HG03064 (cell line): ENCODE measurements around the gene KTI12.
A peak's percentile ranks its signal among the peaks of the same experiment; 100 is the strongest.
"Not testable (repeated sequence)": the region's sequence is repeated elsewhere in the genome, so short reads cannot be mapped to it uniquely, and the experiment has no call there.

Source experiments
- ATAC-seq: cut with Tn5 transposase; IDR thresholded peaks from one replicate; pipeline ENCODE4 v1.9.1; 2021; ENCODE audit warnings: low read depth; ENCODE audit not compliant: unreplicated experiment

Gene KTI12, protein sequence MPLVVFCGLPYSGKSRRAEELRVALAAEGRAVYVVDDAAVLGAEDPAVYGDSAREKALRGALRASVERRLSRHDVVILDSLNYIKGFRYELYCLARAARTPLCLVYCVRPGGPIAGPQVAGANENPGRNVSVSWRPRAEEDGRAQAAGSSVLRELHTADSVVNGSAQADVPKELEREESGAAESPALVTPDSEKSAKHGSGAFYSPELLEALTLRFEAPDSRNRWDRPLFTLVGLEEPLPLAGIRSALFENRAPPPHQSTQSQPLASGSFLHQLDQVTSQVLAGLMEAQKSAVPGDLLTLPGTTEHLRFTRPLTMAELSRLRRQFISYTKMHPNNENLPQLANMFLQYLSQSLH

DNA sequence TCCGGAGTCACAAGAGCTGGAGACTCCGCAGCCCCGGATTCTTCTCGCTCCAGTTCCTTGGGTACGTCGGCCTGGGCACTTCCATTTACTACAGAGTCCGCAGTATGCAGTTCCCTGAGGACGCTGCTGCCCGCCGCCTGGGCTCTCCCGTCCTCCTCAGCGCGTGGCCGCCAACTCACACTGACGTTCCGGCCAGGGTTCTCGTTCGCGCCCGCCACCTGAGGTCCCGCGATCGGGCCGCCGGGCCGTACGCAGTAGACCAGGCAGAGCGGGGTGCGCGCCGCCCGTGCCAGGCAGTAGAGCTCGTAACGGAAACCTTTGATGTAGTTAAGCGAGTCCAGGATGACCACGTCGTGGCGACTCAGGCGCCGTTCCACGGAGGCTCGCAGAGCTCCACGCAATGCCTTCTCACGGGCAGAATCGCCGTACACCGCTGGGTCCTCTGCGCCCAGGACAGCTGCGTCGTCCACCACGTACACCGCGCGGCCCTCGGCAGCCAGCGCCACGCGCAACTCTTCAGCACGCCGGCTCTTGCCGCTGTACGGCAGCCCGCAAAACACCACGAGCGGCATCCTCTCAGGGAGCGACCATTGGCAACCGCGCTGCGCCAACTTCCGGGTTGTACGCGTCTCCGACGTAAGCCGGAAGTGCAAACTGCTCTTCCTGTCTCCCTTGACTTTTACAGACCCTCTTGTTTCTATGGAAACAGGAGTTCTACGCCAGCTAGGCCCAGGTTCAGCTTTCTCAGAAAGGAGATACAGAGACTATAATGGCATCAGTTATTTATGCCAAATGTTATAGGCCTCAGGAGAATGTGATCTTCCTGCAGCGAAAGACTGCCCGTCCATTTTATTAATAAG is at the start of gene KTI12:
Gene KTI12, minus strand, starts transcription at position 621 of the 860 bp plus-strand sequence. Its CDS starts 49 bp downstream, at position 572.
- ATAC-seq: peak; percentile 64

DNA sequence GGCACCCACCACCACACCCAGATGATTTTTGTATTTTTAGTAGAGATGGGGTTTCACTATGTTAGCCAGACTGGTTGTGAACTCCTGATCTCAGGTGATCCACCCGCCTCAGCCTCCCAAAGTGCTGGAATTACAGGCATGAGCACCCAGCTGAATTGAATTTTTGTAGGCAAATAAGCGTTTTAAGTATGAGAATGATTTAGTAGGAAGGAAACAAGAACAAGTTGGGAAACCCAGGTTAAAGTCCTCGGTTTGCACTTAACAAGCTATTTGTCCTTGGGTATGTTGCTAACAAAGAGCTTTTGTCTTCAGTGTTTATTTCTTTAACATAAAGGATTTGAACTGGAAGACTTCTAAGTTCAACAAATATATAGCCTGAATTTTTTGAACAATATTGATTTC is 46.4 kb upstream of the KTI12 start:
- no peak for ATAC-seq

DNA sequence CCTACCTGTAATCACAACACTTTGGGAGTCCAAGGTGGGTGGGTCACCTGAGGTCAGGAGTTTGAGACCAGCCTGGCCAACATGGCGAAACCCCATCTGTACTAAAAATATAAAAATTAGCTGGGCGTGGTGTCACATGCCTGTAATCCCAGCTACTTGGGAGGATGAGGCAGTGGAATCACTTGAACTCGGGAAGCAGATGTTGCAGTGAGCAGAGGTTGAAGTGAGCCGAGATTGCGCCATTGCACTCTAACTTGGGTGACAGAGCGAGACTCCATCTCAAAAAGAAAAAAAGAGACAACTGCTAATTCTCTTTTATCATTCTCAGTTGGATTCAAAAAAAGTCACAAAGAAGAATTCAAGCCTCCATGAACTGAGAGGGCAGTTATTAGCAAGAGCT is 43.7 kb upstream of the KTI12 start:
- ATAC-seq: not testable (repeated sequence)

DNA sequence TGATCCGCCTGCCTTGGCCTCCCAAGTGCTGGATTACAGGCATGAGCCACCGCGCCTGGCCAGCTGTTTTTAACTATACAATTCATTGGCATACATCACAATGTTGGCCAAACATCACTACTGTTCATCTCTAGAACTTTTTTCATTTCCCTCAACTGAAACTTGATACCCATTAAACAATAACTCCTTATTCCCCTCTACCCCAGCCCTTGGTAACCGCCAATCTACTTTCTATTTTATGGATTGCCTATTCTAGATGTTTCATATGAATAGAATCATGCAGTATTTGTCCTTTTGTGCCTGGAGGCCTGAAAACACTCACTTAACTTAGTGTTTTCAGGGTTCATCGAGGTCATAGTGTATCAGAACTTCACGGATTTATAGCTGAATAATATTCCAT is 38.7 kb upstream of the KTI12 start:
- ATAC-seq: no peak

DNA sequence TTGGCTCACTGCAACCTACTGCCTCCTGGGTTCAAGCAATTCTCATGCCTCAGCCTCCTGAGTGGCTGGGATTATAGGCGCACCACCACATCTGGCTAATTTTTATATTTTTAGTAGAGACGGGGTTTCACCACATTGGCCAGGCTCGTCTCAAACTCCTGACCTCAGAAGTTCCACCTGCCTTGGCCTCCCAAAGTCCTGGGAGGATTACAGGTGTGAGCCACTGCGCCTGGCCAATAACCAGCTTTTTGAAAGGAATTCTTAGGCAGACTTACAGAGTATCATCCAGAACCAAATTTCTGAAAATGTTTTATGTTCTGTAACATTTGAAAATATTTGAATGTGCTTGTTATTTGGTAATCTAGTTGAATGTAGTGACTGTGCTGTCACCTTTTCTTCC is 37.1 kb upstream of the KTI12 start:
- no peak for ATAC-seq

DNA sequence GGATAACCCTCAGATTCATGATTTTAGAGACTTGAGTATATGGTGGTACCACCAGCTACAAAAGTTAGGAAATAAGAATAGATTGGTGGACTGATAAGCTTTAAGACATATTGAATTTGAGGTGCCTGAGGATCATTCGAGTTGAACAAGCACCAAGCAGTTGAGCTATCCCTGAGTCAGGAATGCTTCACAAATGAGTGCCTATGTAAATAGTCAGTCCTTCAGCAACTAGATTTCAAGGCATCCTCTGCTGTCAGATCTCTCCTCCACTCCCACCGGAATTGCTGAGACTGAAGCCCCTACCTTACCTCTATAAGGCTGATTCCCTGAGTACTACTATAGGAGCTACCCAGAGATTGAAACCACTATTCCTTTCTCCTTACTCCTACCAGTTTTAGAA is 29.6 kb upstream of the KTI12 start:
- no peak for ATAC-seq

DNA sequence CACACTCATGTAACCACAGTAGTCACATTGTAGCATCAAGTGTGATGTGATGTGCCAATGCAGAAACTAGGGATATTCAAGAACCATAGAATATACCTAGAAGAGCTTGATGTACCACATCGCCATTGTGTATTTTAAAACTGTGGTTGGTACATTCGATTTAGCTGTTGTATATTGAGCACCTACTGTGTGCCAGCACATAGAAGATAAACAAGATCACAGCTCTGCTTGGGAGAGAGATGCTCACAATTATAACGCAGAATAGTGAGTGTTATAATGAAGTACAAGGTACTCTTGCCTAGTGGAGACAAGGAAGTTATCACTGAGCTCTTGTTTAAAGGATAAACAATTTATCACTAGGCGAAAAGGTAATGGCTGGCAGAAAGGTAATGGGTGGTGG is 27.2 kb upstream of the KTI12 start:
- ATAC-seq: no peak

DNA sequence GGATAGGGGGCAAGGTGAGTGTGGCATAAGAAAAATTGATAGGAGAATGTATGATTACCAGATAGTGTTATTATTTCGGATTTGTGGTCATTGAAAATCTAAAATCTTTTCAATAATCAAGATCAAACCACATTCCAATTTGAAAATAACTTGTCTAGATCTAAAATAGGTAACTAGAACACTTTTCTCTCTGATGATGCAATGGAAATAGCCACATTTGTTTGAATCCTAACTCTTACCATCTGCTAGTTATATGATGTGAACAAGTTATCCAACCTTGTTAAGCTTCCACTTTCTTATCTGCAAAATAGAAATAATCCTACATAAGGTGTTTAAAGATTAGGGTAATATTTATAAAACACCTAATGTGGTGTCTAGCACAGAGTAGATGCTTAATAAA is 26.3 kb upstream of the KTI12 start:
- ATAC-seq: no peak

DNA sequence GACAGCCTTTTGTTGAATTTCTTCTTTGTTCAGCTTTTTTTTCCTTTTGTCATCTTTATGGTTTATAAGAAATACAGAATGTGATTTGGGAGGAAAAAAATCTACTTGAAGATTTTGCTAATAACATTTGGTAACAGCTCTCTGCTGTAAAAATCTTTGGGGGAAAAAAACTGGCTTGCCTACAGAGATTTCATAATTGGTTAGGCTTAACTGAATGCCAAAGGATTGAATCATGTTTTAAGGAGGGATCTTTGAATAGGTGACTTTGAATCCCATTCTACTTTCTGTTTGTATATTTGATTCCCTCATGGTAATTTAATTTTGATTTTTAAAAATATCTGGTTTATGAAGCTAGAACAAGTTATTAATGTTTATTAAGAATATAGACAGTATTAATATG is 25.7 kb upstream of the KTI12 start:
- ATAC-seq: no peak

DNA sequence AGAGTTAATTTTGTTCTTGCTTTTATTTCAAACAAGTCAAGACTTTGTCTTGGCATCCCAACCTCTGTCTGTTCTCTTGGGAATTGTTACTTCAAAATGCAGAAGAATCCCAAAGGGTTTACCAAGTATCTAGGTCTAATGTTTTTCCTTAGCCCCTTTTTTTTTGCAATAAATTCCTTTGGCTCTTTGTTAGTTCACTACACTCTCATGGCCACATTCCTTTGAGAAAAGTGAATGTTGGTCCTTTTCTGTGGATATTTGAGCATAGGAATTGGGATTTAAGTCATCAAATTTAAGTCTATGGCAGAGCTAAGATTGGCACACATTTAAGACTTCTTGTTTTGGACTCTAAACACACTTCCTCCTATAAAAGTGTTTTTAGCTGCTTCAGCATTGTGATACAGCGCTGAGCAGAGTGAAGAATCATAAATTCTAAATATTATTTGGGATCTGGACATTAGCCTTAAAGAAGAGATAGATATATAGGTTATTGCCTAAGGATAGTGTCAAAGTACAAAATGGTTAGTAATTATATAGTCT is 24.3 kb upstream of the KTI12 start:
- ATAC-seq: no peak

DNA sequence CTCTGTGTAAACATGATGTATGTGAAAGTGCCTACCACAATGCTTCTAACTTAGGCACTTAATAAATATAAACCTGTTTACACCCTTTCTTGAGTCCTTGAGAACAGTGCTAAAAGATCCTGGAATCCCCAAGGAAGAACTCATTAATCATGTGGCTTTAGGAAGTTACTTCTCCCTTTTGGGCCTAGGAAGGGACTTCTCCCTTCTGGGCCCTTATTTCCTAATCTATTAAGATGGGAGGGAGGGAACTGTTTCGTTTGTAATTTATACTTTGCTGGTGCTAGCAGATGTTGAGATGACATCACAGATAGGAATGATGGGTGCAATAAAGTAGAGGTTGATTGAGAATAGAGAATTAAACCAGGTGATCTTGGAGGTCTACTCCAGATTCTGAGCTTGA is 23.6 kb upstream of the KTI12 start:
- no peak for ATAC-seq

DNA sequence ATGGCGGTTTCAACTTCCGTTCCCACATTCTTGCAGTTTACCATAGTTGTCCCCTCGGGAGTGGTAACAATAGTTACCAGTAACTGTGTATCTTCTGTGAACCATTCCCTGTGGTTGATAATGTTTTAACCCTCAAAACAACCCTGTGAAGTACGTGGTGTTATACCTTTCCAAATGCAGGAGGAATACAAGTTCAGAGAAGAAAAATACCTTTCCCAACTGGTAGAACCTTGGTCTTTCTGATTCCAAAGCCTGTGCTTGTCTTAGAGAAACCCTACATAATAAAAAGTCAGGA is 23.3 kb upstream of the KTI12 start:
- peak; percentile 50 for ATAC-seq

DNA sequence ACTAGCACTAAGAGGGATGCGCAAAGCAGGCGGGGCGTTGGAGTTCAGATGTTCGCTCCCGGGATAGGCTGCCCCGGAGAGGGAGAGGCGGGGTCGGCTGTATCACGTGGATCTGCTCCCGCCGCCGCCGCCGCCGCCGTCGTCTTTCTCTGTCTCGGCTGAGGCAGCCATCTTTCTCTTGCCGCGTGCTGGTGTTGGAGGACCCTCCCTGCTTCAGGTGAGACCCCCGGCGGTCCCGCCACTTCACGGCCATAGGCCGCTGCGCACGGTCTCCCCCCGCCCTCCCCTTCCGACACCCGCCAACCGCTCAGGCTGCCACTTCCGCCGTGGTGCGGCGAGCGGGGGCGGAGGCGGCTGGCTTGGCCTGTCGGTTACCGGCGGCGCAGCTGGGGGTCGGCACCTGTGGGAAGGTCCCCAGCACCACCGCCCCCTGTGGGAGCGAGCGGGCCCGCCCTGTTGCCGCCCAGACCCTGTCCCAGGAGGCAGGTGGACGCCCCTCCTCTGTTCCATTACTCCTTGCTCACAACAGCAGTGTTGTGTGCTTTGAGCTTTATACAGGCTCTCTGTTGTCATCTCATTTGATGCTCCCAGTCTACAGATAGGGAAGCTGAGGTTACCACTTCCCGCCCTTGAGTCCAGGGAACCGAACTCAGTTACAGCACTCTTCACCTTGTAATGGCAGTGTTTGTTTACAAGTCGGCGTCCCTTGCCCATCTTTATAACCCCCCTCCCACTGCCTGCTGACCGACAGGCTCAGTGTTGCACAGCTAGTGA is 22.7 kb upstream of the KTI12 start, which contains the start of gene BTF3L4:
Gene BTF3L4, plus strand, starts transcription at position 133 of the 774 bp plus-strand sequence. CDS start 3,553 bp downstream, outside the sequence.
- ATAC-seq: peak; percentile 69

DNA sequence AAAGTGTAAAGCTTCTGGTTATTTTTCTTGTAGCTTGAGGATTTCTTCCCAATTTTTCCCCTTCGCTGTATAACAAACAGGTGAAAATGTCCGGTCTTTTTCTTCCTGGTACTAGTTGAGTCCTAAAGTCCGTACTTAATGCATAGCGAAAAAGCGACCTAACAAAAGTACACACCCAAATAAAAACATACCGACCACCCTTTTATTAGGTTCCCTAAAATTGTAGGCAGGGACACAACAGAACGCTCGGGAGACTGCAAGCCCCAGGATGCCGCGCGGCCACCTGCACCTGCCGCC is 22.2 kb upstream of the KTI12 start:
- ATAC-seq: no peak

DNA sequence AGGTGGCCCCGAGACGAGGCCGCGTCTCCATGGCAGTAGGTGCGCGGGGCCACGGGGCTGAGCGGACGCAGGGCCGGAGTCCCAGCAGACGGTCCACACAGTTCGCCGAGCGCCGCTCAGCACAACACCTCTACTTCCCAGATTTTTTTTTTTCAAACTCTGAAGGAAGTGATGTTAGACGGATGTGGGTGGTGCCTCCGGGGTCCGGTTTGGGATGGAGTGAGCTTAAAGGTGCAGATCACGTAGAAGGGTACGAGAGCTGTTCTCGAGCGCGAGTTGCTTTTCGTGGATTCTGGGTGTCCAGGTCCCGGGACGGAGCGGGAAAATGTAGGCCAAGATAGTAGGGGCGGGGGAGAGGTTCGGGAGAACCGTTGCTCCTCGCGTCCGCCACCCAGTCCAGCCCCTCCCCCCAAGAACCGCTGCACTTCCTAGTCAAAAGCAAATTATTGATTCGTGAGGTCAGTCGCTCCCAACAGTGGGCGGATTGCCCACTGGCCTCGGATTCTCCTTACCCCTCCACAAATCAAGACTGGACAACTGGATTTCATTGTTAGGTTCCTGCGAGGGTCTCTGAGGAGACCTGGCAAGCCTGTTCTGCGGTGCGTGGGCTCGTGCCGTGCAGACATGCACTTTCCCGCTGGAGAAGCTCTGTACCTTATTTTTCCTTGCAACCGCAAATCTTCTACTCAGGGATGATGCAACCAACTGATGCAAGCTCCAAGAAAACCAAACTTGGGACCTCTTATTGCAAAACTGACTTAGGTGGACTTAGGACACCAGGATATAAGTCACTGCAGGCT is 21.7 kb upstream of the KTI12 start, which contains the start of gene TXNDC12:
Gene TXNDC12, minus strand, starts transcription at position 126 of the 800 bp plus-strand sequence. Its CDS starts 95 bp downstream, at position 31.
- peak; percentile 41 for ATAC-seq

DNA sequence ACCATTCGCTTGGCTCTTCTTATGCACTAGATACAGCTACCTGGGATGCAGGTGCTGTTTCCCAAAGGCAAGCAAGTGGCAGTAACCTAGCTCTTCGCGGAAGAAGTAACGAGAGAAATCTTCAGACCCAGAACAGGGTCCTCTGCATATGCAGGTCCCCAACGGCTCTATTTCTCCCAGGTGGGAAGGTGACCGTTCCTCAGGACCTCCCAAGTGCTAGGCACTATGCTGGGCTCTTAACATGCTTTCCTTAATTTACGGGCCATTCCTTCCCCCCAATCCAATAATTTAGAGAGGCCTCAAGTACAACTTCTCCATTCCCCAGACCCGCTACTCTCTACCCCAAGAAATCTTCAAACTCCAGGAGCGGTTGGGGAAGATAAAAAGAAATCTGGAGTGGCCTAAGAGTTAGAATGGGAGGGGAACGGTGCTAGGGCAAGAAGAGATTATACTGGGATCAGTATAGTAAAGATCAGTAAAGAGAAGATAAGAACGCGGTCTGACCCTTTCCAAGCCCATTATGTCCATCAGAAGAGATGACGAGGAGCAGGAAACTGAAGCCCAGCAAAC is 21.0 kb upstream of the KTI12 start:
- ATAC-seq: no peak

DNA sequence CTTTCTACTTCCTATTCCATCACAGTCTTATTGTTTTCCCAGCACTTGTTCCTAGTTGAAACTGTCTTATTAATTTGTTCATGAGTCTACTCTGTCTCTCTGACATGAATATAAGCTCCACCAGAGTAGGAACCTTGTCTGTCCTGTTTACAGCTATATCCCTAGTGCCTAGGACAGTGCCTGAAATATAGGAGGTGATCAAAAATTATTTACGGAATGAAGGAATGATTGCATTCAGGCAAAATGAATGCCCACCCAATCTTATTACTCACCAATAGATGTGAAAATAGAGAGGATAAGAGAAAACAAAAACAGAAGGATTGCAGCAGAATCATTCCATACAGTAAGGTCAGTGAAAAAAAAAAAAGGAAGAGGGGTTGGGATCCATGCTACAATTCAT is 20.3 kb upstream of the KTI12 start:
- no peak for ATAC-seq

DNA sequence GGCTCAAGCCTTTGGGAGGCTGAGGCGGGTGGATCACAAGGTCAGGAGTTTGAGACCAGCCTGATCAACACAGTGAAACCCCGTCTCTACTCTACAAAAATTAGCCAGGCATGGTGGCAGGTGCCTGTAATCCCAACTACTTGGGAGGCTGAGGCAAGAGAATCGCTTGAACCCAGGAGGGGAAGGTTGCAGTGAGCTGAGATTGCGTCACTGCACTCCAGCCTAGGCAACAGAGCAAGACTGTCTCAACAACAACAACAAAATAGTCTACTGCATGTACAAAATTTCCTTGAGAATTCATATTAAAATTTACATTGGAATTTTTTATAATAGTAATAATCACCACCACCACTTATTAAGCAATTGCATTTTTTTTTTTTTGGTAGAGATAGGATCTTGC is 15.7 kb upstream of the KTI12 start:
- not testable (repeated sequence) for ATAC-seq

DNA sequence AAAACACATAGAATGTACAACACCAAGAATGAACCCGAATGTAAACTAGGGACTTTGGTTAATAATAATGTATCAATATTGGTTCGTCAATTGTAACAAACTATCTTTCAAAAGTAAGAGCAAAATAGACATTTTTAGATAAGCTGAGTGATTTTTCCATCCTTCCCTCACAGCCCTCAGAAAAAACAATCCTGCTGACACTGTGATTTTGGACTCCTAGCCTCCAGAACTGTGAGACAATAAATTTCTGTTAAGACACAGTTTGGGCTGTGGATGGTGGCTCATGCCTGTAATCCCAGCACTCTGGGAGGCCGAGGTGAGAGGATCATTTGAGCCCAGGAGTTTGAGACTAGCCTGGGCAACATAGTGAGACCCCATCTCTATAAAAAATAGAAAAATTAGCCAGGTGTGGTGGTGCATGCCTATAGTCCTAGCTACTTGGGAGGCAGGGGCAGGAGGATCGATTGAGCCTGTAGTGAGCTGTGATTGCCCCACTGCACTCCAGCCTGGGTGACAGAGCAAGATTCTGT is 12.1 kb upstream of the KTI12 start:
- not testable (repeated sequence) for ATAC-seq

DNA sequence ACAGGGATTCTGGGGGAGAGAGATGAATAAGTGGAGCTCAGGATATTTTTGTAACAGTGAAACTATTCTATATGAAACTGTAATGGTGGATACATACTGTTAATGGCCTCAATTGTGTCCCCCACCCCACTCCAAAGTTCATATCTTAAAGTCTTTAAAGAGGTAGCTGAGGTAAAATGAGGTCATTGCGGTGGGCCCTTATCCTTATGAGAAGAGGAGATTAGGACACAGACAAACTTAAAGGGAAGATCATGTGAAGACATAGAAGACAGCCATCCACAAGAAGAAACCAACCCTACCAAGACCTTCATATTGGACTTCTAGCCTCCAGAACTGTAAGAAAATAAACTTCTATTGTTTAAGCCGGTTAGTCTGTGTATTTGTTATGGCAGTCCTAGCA is 11.6 kb upstream of the KTI12 start:
- ATAC-seq: no peak
